ACHN (cell line): Measurements from ENCODE around the gene SLC35F3.
"Not testable (repeated sequence)": the region's sequence is repeated elsewhere in the genome, so short reads cannot be mapped to it uniquely, and the experiment has no call there.

ENCODE experiments used
- DNase-seq: peaks from one replicate; pipeline ENCODE4 v3.0.0-alpha.2; 2015
- in situ Hi-C: cut with HindIII; loops from 2 replicates; pipeline ENCODE4 v1.10.0; 2017; ENCODE audit warnings: low sequenced_read_pairs, low pct_ligation_motif_present, low pct_unique_long_range_greater_than_20kb

Gene SLC35F3

DNA sequence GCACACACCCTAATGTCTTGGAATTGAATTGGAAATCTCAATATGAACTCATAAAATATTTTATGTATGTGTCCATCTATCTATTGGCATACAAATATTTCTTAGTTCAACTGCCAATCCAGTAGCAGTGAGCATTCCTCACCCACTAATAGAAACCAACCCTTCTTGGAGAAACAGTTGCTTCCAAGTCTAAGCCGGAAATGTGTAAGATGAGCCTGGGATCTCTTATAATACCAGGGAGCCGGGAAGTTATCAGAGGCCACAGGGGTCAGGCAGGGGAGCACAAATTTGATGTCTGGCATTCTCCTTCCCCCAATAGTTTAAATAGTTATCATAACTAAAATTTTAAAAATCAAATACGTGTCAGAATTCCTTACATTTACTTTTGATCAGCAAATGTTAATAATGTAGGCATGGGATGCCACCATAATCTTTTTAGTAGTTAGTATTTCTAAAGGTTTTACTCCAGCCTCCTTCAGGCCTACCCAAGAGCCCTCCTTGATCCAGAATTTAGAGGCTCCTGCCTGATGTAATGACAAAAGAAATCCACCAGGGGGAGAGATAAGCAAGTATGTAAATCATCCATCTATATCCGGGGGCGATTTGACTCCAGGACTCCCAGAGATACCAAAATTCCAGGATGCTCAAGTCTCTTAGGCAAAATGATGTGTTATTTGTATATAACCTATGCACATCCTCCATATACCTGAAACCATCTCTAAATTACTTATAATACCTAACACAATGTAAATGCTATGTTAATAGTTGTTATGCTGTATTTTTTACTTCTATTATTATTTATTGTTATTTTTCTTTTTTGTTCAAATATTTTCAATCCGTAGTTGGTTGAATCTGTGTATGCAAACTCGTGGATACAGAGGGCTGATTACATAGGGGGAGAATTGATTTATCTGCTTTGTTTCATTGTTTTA, 250.1 kb downstream of the SLC35F3 start:
- in situ Hi-C loops, result no loop called here
- DNase-seq, result peak; percentile 86

DNA sequence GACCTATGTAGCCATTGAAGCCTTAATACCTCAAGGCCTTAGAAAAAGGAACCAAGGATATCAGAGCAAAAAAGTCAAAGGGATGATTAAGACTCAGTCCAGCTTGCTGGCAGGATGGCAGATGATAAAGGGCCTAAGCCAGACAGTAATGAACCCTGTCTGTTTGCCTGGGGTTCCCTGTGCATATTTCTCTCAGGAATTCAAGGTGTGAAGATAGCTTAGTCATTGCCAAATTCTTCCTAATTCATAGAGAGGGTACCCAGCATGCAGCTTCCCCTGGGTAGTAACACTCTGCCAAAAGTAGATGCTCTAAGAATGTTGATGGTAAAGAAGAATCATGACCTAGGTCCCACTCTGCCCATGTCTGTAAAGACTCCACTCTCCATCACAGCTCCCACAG, 258.2 kb downstream of the SLC35F3 start:
- in situ Hi-C loops, result no loop called here

DNA sequence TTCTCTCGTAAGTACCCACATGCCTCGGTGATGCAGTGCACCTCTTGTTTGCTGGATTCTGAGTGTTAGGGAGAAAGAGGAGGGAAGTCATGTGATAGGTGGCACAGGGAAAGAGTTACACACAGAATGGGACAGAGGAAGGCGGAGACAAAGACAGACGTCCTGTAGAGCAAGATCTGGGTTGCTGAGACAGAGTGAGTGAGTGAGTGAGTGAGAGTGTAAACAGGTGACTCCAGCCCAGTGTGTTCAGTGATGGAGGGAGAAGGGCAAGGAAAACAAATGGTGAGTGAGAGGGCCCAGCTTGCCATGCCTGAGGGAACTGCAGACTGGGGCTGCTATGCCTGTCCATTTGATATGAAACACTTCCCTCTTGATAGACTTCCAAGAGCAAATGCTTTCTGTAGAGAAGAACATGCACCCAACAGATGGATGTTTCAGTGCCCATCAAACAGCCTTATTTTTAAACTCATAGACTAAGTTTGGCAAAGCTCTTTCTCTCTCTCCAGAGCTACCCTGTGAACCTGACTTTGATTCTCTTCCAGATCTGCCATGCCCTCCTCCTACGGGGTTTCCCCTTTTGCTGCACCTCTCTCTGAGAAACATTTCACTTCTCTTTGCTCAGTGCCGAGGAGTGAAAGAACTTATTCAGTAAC, 258.9 kb downstream of the SLC35F3 start:
- in situ Hi-C loops, result no loop called here
- DNase-seq, result no peak

More for the DNA sequence above, 258.2 kb downstream of the SLC35F3 start:
- DNase-seq, result no peak

DNA sequence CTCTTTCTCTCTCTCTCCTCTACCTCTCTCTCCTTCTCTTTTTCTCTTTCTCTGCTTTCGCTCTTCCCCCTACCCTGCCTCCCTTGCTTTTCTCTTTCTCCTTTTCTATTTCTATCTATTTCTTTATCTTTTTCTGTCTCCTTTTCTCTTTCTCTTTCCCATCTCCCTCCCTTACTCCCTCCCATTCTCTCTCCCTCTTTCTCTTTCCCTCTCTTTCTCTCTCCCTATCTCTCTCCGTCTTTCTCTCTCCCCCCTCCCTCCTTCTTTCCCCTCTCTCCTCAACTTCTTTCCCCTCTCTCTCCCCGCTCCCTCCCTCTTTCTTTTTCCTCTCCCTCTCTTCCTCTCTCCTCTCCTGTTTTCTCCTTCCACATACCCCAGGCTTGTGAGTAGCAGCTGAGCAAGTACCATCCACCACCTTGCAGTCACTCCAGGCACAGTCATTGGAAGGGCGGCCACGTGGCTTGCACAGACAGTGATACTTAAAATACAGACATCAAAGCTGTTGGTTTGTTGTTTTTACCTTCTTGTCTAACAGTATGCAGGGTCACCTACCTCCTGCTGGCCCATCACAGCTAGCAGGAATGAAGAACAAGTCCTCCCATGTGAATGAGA, 259.7 kb downstream of the SLC35F3 start:
- DNase-seq, result no peak
- in situ Hi-C loops, result no loop called here

DNA sequence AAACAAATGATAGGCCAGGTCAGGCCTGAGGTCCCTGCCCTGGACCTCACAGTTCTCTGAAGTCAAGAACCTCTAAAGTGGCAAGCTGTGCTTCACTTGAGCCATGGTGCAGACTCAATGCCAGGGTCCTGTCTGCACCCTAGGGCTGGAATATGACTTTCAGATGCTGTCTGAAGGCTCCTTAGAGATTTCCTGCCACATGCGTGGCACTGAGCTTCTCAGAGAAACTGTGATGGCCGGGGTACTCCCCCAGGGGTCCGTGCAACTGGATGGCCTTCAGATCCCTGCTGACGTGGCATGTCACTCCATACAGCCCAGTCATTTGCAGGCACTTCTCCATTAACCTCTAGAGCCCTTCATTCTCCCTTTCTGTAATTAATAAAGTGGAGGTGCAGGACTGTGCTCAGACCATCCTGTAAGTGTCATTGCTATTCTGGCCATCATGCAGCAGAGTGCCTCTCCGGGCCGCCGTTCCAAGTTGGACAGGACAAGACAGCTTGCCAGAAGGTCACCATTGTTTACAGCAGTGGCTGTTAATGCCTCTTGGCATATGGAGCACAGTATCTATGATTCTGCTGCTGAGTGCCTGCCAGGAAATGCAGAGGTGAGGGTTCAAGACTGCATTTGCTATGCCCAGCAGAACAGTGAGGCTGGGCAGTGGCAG, 263.7 kb downstream of the SLC35F3 start:
- DNase-seq, result no peak
- in situ Hi-C loops, result no loop called here

DNA sequence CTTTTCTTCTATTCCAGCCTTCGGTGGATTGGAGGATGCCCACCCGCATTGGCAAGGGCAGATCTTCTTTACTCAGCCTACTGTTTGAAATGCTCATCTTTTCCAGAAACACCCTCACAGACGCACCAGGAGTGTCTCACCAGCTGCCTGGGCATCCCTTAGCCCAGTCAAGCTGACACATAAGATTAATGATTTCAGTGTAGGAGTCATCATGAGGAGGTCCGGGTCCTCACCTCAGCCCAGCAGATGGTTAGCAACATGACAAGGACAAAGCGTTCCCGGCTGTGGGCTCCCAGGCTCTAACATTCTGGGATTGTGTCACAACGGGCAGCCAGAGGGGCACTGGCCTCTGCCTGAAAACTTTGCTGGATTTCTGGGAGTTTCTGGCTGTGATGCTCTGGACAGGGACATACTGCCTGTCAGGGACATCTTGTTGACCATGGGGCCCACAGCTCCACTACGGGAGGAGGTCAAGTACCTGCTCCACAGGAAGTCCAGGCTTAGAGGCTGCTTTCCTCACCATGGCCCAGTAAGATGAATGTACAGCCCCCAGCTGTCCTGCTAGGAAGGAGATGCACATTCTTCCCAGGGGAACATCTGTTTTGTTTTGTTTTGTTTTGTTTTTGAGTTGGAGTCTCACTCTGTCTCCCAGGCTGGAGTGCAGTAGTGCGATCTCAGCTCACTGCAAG, 264.8 kb downstream of the SLC35F3 start:
- no peak for DNase-seq
- in situ Hi-C loops, result no loop called here

DNA sequence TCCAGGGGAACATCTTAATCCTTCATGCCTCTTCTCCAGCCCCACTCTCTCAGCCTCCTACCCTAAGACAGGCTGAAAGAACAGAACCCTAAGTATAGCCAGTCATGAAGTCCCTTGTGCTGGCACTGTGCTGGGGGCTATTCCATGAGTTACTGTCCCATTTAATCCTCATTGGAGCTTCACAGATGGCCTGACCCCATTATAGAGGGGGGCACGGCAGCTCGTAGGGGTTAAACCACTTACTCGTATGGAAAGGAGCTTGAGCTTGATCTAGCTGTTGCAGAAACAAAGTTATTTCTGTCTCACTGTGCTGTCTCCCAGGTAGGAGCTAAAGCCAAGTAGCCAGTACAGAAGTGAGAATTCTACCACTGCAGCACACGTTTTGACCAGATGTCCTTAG, 265.6 kb downstream of the SLC35F3 start:
- no peak for DNase-seq
- in situ Hi-C loops, result no loop called here

DNA sequence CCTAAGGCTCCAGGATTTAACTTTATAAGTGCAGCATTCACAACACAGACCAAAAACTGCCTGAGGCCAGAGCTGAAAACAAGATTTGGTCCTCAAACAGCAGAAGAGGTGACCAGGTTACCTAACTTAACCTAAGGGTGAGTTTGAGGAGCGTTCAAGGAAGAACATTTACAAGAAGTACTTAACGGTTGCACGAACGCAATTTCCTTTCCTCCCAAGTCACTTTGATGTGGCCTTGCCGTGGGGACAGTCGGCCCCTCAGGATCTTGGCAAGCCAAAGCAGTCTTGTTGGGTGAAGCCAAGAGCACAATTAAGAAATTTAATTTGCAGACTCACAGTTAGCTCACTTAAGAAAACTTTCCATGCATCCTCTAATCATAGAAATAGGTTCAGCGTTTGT, 266.1 kb downstream of the SLC35F3 start:
- in situ Hi-C loops, result no loop called here
- no peak for DNase-seq

DNA sequence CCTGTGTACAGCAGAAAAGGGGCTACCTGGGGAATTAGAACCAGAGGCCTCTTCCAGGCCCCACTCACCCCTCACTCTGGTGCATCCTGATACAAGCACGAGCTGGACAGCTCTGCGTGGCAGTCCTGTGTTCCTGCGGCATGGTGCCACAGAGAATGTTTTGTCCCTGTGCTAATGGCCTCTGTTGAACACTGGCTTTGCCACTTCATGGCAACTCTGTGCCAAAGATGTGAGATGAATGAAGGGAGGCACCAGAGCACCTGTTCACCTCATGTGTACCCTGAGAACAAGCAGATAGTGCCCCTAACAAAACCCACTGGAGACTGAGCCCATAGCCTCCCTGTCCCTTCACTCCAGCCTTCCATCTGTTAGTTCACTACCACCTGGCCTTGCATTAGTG, 269.5 kb downstream of the SLC35F3 start:
- DNase-seq, result no peak
- in situ Hi-C loops, result no loop called here

DNA sequence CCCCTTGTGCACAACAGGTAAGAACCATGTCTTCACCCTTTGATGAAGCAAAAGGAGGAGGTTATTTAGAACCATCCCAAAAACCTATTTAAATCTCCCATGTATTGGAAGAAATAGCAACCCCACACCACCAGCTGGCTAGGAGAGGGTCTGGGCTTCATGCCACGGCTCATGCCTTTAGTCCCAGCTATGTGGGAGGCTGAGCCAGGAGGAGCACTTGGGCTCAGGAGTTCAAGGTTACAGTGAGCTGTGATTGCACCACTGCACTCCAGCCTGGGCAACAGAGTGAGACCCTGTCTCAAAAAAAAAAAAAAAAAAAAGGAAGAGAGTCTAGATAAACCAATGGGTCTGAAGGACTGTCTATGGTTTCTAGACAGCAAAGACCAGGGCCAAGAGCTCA, 270.9 kb downstream of the SLC35F3 start:
- DNase-seq, result no peak
- in situ Hi-C loops, result no loop called here

DNA sequence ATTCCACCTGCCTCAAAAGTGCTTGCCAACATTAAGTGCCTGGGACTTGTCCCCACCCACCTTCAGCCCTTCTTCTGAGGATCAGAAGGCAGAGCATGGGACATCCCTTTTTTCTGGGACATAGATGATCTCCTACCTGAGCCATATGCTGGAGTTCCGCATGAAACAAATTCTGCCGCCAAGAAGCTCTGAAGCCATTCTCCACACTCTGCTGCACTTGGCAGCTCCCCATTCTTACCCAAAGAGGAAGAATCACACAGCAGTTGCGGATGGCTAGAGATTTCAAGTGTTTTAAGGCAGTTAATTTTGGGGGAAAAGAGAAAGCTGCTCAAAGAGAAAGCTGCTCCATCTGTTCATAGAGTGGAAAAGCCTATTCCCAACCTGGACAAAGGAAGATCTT, 271.5 kb downstream of the SLC35F3 start:
- no peak for DNase-seq
- in situ Hi-C loops, result no loop called here

DNA sequence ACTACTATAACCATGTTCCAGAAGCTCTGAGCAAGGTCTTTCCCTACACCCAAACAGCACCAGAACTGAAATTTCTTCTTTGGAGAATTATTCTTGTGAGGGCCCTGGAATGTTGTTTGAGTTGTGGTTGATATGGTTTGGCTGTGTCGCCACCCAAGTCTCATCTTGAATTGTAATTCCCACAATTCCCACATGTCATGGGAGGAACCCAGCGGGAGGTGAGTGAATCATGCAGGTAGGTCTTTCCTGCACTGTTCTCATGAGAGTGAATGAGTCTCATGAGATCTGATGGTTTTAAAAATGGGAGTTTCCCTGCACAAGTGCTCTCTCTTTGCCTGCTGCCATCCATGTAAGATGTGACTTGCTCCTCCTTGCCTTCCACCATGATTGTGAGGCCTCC, 272.4 kb downstream of the SLC35F3 start:
- DNase-seq, in situ Hi-C loops: not testable (repeated sequence)

DNA sequence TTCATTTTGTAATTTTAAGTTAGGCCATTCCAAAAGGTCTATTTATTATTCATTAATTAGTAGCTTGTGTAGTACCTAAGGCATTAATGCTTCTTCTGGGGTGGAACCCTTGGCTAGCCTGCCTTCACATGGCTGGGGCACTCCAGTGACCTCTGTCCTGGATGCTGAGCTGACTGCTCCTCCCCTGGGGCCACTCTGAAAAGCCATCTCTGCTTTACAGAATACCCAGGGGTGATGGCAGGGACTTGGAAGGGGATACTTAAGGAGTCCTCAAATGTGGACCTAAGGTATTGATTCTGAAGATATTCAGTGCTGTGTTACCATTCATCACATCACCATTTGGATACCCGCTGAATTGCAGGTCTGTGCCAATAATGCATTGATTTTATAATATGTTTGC, 281.0 kb downstream of the SLC35F3 start:
- in situ Hi-C loops, result no loop called here
- DNase-seq, result no peak

DNA sequence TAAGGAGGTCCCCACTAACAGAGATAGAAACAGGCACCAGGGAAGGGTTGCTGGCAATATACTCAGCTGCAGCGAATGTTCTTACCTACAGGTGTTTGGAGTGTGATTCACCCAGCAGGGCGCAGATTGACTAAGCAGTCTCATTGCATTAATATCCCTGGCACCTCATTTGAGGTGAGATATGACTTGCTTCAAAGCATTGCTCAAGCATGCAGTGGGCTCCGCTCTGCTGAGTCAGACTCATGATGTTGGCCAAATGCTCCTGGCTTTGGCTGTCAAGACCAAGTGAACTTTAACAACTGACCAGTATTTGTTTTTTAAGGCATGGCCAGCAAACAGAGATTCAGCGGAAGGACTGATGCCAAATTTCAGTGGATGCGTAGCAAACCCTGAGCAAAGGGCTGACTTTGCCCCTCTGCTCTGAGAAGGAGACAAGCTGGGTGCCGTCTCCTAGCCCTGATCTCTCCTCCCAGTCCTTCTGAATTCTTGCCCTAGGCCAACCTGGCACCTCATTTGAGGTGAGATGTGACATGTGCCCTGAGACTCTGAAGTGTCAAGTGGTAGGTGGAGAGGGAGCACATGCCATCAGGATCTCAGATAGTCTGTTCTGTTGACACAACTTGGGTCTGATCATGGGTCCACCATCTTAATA, 281.7 kb downstream of the SLC35F3 start:
- peak; percentile 94 for DNase-seq
- in situ Hi-C loops, result no loop called here

DNA sequence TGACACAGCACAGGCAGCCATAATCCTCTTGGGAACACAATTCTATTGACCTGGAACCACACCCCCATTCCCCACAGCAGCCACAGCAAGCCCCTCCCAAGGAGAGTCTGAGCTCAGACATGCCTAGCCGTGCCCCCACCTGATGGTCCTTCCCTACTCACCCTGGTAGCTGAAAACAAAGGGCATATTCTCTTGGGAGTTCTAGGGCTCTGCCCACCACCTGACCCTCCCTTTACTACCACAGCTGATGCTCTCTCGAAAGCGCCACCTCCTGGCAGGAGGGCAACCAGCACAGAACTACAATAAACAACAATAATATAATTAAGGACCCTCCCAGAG, 283.9 kb downstream of the SLC35F3 start:
- in situ Hi-C loops, result no loop called here
- DNase-seq, result no peak

DNA sequence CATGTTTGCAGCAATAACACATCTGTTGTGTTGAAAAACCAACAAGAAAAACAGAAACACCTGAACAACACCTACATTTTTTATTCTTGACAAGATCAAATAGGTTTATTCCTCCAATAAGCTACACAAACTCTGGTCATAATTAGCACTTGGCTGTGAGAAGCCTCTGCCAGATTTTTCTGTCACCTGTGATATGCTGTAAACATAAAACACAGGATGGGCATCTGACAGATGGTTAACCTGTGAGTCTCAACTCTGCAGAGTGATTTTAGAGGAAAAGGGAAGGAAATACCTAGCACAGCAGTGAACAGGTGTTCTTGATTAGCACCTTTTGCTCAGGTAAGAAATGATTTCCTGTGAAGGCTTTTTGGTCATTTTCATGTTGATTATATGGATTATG, 293.4 kb downstream of the SLC35F3 start:
- no peak for DNase-seq
- in situ Hi-C loops, result no loop called here

DNA sequence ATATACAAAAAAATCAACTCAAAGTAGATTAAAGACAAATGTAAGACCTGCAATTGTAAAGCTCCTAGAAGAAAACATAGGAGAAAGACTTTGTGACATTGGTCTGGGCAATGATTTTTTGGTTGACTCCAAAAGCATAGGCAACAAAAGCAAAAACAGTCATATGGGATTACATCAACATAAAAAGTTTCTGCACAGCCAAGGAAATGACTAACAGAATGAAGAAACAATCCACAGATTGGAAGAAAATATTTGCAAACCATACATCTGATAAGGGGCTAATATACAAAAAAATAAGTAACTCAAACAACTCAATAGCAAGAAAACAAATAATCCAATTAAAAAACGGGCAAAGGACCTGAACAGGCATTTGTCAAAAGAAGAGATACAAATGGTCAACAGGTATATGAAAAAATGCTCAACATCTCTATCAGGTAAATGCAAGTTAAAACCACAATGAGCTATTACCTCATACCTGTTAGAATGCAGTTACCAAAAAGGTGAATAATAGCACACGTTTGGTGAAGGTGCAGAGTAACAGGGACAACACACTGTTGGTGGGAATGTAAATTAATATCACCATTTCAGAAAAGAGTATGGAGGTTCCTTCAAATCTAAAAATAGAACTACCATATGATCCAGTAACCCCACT, 295.1 kb downstream of the SLC35F3 start:
- in situ Hi-C loops, result no loop called here
- no peak for DNase-seq

DNA sequence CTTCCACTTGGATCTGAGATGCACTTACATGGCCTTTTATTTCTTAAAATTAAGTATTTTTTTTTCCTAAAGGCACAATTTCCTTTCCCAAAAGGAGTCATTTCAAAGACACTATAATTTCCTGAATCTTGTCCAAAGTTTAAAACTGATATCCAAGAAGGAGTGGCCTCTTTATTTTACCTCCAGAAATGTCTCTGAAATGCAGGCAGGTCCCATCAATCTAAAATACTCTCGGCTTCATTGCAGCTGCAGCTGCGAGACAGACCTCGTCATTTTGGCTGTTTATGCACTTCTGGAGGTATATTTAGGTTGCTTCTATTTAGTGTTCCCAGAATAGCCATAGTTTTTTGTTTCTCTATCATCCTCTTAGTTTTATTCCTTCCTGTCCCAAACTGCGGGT, 296.1 kb downstream of the SLC35F3 start:
- no peak for DNase-seq
- in situ Hi-C loops, result no loop called here
